Medulla oblongata (tissue), 1 donor: ENCODE data around the gene RHEBL1.
A peak's percentile ranks its signal among the peaks of the same experiment; 100 is the strongest.

ENCODE experiments used
- DNase-seq: peaks from one replicate; pipeline ENCODE4 v3.0.0-alpha.2; 2015; ENCODE audit errors: extremely low spot score

Gene RHEBL1

DNA sequence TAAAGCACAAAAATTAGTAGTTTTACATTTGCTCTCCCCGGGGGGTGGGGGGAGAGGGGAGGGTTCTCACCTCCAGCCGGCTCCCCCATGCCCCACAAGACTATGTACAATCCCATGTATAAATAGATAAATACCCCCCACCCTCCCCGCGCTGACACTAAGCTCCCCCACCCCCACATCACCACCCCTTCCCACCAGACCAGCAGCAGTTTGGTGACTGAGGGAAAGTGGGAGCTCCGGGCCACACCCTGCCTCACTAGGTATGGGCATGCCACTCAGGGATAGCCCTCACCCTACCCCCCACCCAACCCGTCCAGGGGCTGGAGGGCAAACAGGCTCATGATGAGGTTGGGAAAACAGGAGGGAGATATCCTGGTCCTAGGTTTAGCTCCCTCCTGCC lies 49.3 kb downstream of the RHEBL1 start:
- no peak for DNase-seq

DNA sequence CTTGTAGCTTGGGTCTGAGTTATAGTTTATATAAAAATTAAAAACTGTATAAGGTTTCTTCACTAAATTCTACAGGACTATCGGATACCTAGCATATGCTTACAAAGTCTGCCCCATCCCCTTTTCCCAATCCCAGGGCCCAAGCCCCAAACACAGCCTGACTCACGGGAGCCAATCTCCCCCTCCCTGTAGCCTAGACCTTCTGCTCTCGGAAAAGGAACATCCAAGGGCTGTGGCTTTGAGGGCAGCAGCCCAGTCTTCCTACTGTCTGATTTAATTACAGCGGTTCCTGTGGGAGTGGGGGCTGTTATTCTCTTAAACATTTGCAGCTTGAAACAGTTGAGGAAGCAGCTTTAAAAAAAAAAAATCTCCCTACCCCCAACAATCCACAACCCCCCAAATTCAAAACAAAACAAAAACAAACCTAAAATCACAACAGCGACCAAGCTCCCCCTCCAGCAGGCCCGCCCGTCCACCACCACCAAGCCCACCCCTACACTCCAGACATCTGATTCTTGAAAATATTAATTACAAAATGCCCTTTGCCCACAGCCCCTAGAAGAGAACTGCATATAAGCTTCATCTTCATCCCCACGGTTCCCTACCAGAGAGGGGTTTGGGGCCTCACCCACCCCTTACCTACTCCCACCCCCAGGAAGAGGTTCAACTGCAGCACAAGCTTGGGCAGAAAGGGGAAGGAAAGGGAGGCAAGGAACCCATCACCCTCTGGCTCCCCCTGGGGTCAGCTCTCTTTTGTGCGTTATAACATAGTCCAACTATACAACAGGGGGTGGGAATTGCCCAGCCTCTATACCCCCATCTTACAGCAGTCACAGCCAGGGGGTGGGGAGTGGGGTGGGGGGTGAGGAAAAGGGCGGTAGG lies 50.1 kb downstream of the RHEBL1 start:
- DNase-seq = peak; percentile 26

DNA sequence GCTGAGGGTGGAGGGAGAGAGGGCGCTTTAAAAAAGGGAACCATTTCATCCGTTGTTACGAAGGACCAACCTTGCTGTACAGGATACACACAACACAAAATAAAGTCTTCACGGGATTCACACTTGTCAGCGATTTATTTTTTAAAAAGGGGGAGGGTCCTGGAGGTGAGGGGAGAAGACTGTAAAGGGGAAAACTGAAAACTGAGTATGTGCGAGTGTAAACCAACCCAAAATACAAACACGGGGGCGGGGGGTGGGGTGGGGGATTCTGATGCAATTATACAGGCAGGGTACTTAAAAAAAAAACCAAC lies 50.7 kb downstream of the RHEBL1 start:
- DNase-seq = no peak

DNA sequence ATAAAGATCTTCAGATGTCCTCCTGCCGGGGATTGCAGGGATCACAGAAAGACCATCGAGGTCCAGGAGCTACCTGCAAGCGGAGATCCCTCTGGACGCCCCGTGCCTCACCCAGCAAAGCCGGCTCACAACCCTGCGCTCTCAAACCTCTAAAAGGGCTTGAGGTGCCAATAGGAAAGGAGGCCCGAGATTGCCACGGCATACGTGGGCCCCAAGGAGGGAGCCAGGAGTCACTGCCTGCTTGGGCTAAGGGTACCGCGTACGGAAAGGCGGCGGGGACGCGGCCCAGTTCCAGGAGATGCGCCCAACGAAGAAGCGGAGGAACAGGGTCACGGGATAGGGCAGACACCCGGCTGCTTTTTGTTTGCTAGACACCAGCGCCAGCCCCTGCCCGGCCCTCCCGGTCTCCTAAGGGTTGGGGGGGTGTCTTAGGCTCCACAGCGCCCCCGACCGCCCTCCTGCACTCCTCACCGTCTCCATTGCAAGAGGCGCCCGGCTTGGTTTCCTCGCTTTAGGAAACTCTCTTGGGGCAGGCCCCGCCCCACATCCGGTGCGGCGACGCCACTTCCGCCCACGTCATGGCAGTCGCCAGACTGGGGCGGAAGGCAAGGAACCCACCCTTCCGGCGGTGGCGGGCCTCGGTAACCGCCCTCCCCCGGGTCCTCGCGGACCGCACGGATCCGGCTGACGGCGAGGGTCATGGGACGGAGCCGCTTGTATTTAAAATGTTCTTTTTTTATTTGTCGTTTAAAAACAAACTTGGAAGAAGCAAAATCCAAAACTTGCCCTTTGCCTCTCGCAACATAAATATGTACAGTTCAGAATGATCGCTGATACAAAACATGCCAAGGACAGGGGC lies 51.3 kb downstream of the RHEBL1 start, which contains the start of gene PRKAG1:
Gene PRKAG1, minus strand, starts transcription at position 516 of the 859 bp plus-strand sequence. Its CDS starts 36 bp downstream, at position 480.
- DNase-seq = peak; percentile 97

DNA sequence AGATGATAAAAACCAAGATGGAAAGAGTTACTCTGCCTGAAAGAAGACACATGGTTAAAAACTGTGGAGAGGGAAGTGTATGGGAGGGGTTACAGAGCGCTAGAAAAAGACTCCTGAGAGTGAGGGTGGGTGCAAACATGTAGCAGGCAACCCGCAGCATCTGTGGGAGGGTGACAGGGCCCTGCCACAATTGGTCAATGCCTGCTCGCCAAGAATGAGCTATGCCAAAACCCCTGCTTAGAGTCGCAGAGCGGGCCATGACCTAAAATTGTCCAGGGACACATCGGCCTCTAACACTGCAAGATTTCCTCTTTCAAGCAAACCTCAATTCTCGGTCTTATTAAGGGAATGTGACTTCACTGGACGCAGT lies 51.9 kb downstream of the RHEBL1 start:
- DNase-seq = peak; percentile 14

DNA sequence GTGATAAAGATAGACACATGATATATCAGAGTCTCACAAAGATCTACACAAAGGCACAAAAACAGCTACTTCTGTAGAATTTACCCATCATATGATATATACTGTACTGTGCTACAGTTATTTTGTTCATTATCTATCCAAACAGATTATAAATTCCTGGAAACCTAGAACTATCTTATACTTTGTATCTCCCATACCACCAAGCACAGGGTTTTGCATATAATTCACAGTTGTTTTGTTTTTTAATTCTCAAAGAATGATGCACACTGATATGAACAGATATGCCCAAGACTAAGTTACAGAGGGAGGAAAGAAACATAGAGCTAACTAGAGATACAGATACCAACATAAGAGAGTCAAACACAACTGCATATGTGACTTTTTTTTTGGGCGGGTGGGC lies 54.6 kb downstream of the RHEBL1 start:
- no peak for DNase-seq
